Tibial artery (tissue), 4 donors: ENCODE data around the gene NPAS3.

ENCODE experiments used
- DNase-seq, 2 donors: peaks; one replicate each; pipeline ENCODE4 v3.0.0-alpha.2; 2019
- H3K27ac ChIP-seq, 2 donors: fragments of 200-600 bp; sonication (generic) in 1 of 2; 1 replicate in 1 of 2; 2 replicates in 1 of 2; pipeline ENCODE4 v1.5.1; 2018 to 2019; ENCODE audit warnings: mild to moderate bottlenecking in 1 of 2
- H3K27me3 ChIP-seq, 2 donors: fragments of 200-600 bp; sonication (generic) in 1 of 2; one replicate each; pipeline versions ENCODE4 v1.5.1 to v1.6.0; 2016 to 2019
- H3K36me3 ChIP-seq, 3 donors: fragments of 200-600 bp; sonication (generic) in 2 of 3; one replicate each; pipeline ENCODE4 v1.5.1; 2016 to 2019; ENCODE audit warnings: mild to moderate bottlenecking in 2 of 3
- H3K4me1 ChIP-seq, 4 donors: fragments of 200-600 bp; sonication (generic) in 2 of 4; 1 replicate in 3 of 4; 2 replicates in 1 of 4; pipeline ENCODE4 v1.5.1; 2016 to 2019
- H3K4me3 ChIP-seq, 2 donors: fragments of 200-600 bp; sonication (generic) in 1 of 2; 1 replicate in 1 of 2; 2 replicates in 1 of 2; pipeline ENCODE4 v1.5.1; 2018 to 2019; ENCODE audit warnings: mild to moderate bottlenecking in 2 of 2
- H3K9me3 ChIP-seq, 3 donors: fragments of 200-600 bp; sonication (generic) in 1 of 3; one replicate each; pipeline ENCODE4 v1.5.1; 2016 to 2019
- CTCF ChIP-seq, 2 experiments: fragments of 200-600 bp in 1 of 2; fragments of 450-650 bp in 1 of 2; IDR thresholded peaks; one replicate each; pipeline ENCODE4 v1.5.1; 2017 to 2019; ENCODE audit warnings: antibody characterized with exemption in 2 of 2, mild to moderate bottlenecking in 1 of 2, moderate library complexity in 1 of 2
- intact Hi-C: fragments of 100-400 bp; cut with DNase I; formaldehyde crosslinking; loops from one replicate; pipeline ENCODE4 v1.15.0; 2023; ENCODE audit warnings: low total_unique reads

The NPAS3 gene

DNA sequence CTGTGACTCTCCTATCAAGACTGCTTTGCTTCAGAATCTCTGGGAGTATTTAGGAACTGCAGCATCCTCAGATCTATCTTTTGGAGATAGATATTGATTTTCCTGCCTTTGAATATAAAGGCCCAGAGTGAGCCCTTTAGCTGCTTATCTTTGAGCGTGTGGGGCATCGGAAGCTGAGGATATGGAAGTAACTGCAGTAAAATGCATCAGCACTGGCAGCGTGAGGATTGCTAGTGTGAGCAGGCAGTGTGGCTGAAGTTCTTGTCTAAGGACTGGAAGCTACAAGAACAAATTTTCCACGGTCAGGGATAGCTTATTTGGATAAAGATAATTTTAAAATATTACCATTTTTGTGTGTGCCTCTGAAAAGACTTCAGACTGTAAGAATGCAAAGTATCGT, 474.7 kb downstream of the NPAS3 start:
- Histone ChIP-seq H3K4me1 (no peaks in the 10 kb centered on the region), H3K27ac (no peak overlapping the region), H3K9me3 (no peaks in the 10 kb centered on the region), H3K36me3 (no peaks in the 10 kb centered on the region), H3K4me3 (no peak overlapping the region), H3K27me3 (no peaks in the 10 kb centered on the region)
- TF ChIP-seq CTCF (IDR thresholded peaks at IDR 0.05), result no peak
- intact Hi-C loops, result no loop called here
- DNase-seq, result no peak

GRCh38 chr14:33414041-33414440, 475.4 kb downstream of the NPAS3 start:
- Histone ChIP-seq H3K9me3 (no peaks in the 10 kb centered on the region), H3K27me3 (no peaks in the 10 kb centered on the region), H3K36me3 (no peaks in the 10 kb centered on the region), H3K4me3 (no peak overlapping the region), H3K4me1 (no peaks in the 10 kb centered on the region), H3K27ac (no peak overlapping the region)
- no peak for TF ChIP-seq CTCF (IDR thresholded peaks at IDR 0.05)
- intact Hi-C loops, result no loop called here
- DNase-seq, result peak in 1 of 2 donors; percentile 25

DNA sequence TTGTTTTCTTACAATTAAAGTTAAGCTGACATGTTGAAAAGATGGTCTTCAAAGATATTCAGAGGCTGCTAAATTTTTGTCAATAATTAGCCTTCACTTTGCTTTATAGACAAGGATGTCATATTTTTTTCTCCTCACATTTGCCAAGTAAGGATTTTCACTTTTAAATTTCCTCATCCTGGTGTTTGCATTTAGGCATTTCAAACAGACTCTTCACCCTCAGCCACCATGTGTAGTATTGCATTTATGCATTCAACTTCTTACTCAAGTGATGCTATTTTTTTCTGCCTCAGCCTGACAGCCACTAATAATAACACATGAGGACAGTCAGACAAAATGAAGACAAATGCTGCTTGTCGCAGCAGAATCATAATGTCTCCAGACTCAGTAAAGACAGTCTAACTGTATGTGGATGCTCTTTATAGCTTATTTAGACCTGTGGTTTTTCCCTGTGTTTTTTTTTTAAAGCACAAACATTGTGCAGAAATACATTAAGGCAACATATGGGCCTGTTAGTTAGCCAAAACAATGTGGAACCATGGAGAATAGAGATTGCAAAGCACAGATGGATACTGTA, 481.5 kb downstream of the NPAS3 start:
- Histone ChIP-seq H3K4me3 (no peak overlapping the region), H3K36me3 (no peaks in the 10 kb centered on the region), H3K27me3 (no peaks in the 10 kb centered on the region), H3K4me1 (no peaks in the 10 kb centered on the region), H3K27ac (no peak overlapping the region), H3K9me3 (no peaks in the 10 kb centered on the region)
- TF ChIP-seq CTCF (IDR thresholded peaks at IDR 0.05), result no peak
- no peak for DNase-seq
- intact Hi-C loops, result no loop called here

DNA sequence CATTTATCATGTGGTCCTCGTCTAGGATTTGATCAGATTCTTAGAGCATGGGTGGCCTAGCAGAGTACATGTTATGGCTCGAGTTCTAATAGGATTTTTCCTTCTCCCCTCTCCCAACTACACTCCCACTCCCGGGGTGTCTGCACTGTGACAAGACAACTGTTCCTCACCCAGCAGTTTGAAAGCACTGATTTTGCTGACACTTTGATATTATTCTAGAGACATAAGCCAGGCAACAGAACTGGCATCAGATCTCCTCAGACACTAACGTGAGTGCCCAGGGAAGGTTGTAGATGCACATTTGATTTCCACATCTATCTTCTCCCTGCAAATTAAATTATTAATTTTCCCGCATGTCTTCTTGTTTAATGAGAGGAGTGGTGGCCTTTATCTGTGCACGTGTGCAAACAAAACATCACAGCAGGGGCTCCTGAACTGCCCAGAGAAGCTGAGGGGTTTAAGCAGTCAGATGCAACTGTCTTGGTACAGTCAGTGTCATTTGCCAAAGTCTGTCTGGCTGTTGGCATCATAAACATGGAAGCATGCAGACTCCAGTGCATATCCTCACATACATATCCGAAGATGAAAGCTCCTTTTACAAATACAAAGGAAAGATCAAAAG, 491.8 kb downstream of the NPAS3 start:
- DNase-seq, result no peak
- Histone ChIP-seq H3K27ac (no peak overlapping the region), H3K27me3 (no peaks in the 10 kb centered on the region), H3K9me3 (no peaks in the 10 kb centered on the region), H3K4me1 (no peaks in the 10 kb centered on the region), H3K4me3 (no peak overlapping the region), H3K36me3 (no peaks in the 10 kb centered on the region)
- intact Hi-C loops, result no loop called here
- no peak for TF ChIP-seq CTCF (IDR thresholded peaks at IDR 0.05)

DNA sequence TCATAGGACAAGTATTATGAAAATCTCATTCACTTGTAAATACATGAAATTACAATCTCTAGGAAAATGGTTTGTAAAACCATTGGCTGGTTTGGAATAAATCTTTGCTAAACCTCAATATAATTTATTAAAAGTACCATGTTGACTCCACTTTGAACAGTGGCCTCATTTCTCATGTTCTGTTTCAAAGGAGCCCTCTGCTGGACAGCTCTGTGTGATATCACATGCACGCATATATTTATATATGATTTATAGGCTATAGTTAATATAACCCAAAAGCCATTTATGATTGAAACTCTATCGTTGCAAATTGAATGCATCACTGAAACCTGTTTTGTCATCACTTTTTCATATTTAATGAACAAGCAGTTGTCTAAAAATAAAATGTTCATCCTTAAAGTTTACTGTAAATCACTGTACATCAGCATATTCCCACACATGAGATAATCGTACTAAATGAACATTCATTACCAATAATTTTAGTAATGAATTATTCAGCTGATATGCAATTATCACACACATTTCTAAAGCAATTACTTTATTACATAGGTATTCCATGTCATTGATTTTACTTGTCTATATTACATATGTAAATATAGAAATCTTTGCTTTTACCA, 493.8 kb downstream of the NPAS3 start:
- Histone ChIP-seq H3K27ac (no peak overlapping the region), H3K4me1 (no peaks in the 10 kb centered on the region), H3K4me3 (no peak overlapping the region), H3K36me3 (no peaks in the 10 kb centered on the region), H3K27me3 (no peaks in the 10 kb centered on the region), H3K9me3 (no peaks in the 10 kb centered on the region)
- intact Hi-C loops, result no loop called here
- TF ChIP-seq CTCF (IDR thresholded peaks at IDR 0.05), result no peak
- DNase-seq, result no peak
